WTC11 (cell line): ENCODE measurements around the gene FOXN3. TPM values are rescaled to one million over a fixed set of nuclear protein-coding genes. Genes with fewer than 3 reads are reported as not detected.

Experiments
- ATAC-seq: fragments of 200-7000 bp; cut with Tn5 transposase; 2 replicates; pipeline ENCODE4 v1.10.0; 2021; ENCODE audit warnings: mild to moderate bottlenecking, moderate library complexity
- CTCF ChIA-PET: fragments of 300-600 bp; sonication (Branson Sonifier 250); formaldehyde crosslinking; loops from one replicate; lab custom pipeline; 2021; ENCODE audit warnings: antibody characterized with exemption; lab: Charles Lee
- POLR2A ChIA-PET: fragments of 350-600 bp; sonication (Branson Sonifier 250); formaldehyde crosslinking; loops from one replicate; lab custom pipeline; 2021; ENCODE audit warnings: antibody characterized with exemption; lab: Charles Lee
- DNase-seq: peaks from one replicate; pipeline ENCODE4 v3.0.0; 2021; ENCODE audit warnings: low spot score
- H3K27ac Mint-ChIP-seq: 2 replicates; pipeline ENCODE4 v1.8.0; 2021; ENCODE audit warnings: mixed read lengths
- H3K27me3 Mint-ChIP-seq: 2 replicates; pipeline ENCODE4 v1.8.0; 2021; ENCODE audit warnings: low read depth, mild to moderate bottlenecking, moderate library complexity, mixed read lengths
- H3K36me3 Mint-ChIP-seq: 2 replicates; pipeline ENCODE4 v1.8.0; 2021; ENCODE audit warnings: mixed read lengths
- H3K4me1 Mint-ChIP-seq: 2 replicates; pipeline ENCODE4 v1.8.0; 2022; ENCODE audit warnings: mixed read lengths
- H3K4me3 Mint-ChIP-seq: 2 replicates; pipeline ENCODE4 v1.8.0; 2021; ENCODE audit warnings: mild to moderate bottlenecking, moderate library complexity, mixed read lengths
- H3K9me3 Mint-ChIP-seq: 2 replicates; pipeline ENCODE4 v1.8.0; 2021; ENCODE audit warnings: mixed read lengths
- ATF1 ChIP-seq: sonication (generic); formaldehyde crosslinking; IDR thresholded peaks from 2 replicates; pipeline ENCODE4 v1.8.1; 2023; ENCODE audit warnings: mild to moderate bottlenecking, moderate library complexity, missing genetic modification reagents
- FOXP4 ChIP-seq: sonication (generic); formaldehyde crosslinking; IDR thresholded peaks from 2 replicates; pipeline ENCODE4 v1.8.0; 2022; ENCODE audit warnings: mild to moderate bottlenecking, missing genetic modification reagents
- NFATC4 ChIP-seq: fragments of 250-450 bp; sonication (Bioruptor Pico); IDR thresholded peaks from 2 replicates; pipeline ENCODE4 v1.9.0; 2021; ENCODE audit warnings: mild to moderate bottlenecking
- NFE2L1 ChIP-seq: sonication (generic); formaldehyde crosslinking; IDR thresholded peaks from 2 replicates; pipeline ENCODE4 v1.8.1; 2023; ENCODE audit warnings: missing genetic modification reagents
- NR1H2 ChIP-seq: sonication (generic); formaldehyde crosslinking; IDR thresholded peaks from 2 replicates; pipeline ENCODE4 v1.9.0; 2021; ENCODE audit warnings: mild to moderate bottlenecking, moderate library complexity, missing genetic modification reagents
- NR3C1 ChIP-seq: sonication (generic); formaldehyde crosslinking; conservative IDR thresholded peaks from 2 replicates; pipeline ENCODE4 v1.8.1; 2023; ENCODE audit warnings: low read depth, mild to moderate bottlenecking, missing genetic modification reagents
- OVOL2 ChIP-seq: fragments of 250-450 bp; sonication (Bioruptor Pico); IDR thresholded peaks from 2 replicates; pipeline ENCODE4 v1.9.0; 2021; ENCODE audit warnings: mild to moderate bottlenecking, borderline replicate concordance
- TEAD1 ChIP-seq: sonication (generic); formaldehyde crosslinking; IDR thresholded peaks from 2 replicates; pipeline ENCODE4 v1.8.0; 2022; ENCODE audit warnings: mild to moderate bottlenecking, missing genetic modification reagents
- TEAD4 ChIP-seq: sonication (generic); formaldehyde crosslinking; IDR thresholded peaks from 2 replicates; pipeline ENCODE4 v1.8.0; 2022; ENCODE audit warnings: mild to moderate bottlenecking, missing genetic modification reagents
- TP53 ChIP-seq: sonication (generic); formaldehyde crosslinking; IDR thresholded peaks from 2 replicates; pipeline ENCODE4 v1.8.1; 2023; ENCODE audit warnings: mild to moderate bottlenecking, missing genetic modification reagents
- ZNF263 ChIP-seq: sonication (generic); formaldehyde crosslinking; IDR thresholded peaks from 2 replicates; pipeline ENCODE4 v1.8.1; 2022; ENCODE audit warnings: low read depth, mild to moderate bottlenecking, moderate library complexity, missing genetic modification reagents
- ZNF317 ChIP-seq: sonication (generic); formaldehyde crosslinking; IDR thresholded peaks from 2 replicates; pipeline ENCODE4 v1.8.1; 2023; ENCODE audit warnings: low read depth, mild to moderate bottlenecking, moderate library complexity, missing genetic modification reagents, borderline replicate concordance
- ZNF532 ChIP-seq: fragments of 250-450 bp; sonication (Bioruptor Pico); IDR thresholded peaks from 2 replicates; pipeline ENCODE4 v1.9.0; 2021; ENCODE audit warnings: mild to moderate bottlenecking, borderline replicate concordance
- total RNA-seq: library from RNA; stranded (reverse); gene quantifications from 3 replicates; pipeline ENCODE4 v1.2.3, GENCODE V29; 2021
- TF ChIP-seq, protein P1 (sequence below): sonication (generic); formaldehyde crosslinking; IDR thresholded peaks from 2 replicates; pipeline ENCODE4 v1.8.1; 2023; ENCODE audit warnings: mild to moderate bottlenecking, moderate library complexity, missing genetic modification reagents
- TF ChIP-seq, protein P2 (sequence below): sonication (generic); formaldehyde crosslinking; conservative IDR thresholded peaks from 2 replicates; pipeline ENCODE4 v1.8.1; 2022; ENCODE audit warnings: mild to moderate bottlenecking, missing genetic modification reagents
- TF ChIP-seq, protein P3 (sequence below): fragments of 200-600 bp; IDR thresholded peaks from 2 replicates; pipeline ENCODE4 v1.8.0; 2022; ENCODE audit warnings: antibody characterized with exemption
- TF ChIP-seq, protein P4 (sequence below): fragments of 250-450 bp; sonication (Bioruptor Pico); IDR thresholded peaks from 2 replicates; pipeline ENCODE4 v1.9.0; 2021; ENCODE audit warnings: moderate library complexity, mild to moderate bottlenecking, inconsistent platforms, borderline replicate concordance
- TF ChIP-seq, protein P5 (sequence below): sonication (generic); formaldehyde crosslinking; conservative IDR thresholded peaks from 2 replicates; pipeline ENCODE4 v1.8.1; 2023; ENCODE audit warnings: mild to moderate bottlenecking, low read depth, missing genetic modification reagents, moderate library complexity

Gene FOXN3
- total RNA-seq, 1 experiment from 2014 or later: 170 TPM

- TF ChIP-seq, protein P1, sequence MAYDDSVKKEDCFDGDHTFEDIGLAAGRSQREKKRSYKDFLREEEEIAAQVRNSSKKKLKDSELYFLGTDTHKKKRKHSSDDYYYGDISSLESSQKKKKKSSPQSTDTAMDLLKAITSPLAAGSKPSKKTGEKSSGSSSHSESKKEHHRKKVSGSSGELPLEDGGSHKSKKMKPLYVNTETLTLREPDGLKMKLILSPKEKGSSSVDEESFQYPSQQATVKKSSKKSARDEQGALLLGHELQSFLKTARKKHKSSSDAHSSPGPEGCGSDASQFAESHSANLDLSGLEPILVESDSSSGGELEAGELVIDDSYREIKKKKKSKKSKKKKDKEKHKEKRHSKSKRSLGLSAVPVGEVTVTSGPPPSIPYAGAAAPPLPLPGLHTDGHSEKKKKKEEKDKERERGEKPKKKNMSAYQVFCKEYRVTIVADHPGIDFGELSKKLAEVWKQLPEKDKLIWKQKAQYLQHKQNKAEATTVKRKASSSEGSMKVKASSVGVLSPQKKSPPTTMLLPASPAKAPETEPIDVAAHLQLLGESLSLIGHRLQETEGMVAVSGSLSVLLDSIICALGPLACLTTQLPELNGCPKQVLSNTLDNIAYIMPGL: no peak
- TF ChIP-seq, protein P2, sequence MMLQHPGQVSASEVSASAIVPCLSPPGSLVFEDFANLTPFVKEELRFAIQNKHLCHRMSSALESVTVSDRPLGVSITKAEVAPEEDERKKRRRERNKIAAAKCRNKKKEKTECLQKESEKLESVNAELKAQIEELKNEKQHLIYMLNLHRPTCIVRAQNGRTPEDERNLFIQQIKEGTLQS (CRISPR knock-in tag): no peak
- TF ChIP-seq NR1H2 (CRISPR knock-in tag): no peak
- TF ChIP-seq NFATC4: no peak
- TF ChIP-seq ZNF263 (CRISPR knock-in tag): no peak
Observed at GRCh38 chr14:89282191-89282590, 134.8 kb downstream of the FOXN3 start (continued).

- no peak overlapping the region for H3K4me3 Mint-ChIP-seq
- CTCF ChIA-PET: no interaction called here
- DNase-seq (no peak), ATAC-seq (no peak)
- H3K36me3 Mint-ChIP-seq: peaks cover 19% of the 10 kb centered on the region
- no peak for TF ChIP-seq NR3C1 (CRISPR knock-in tag)
- TF ChIP-seq, protein P3, sequence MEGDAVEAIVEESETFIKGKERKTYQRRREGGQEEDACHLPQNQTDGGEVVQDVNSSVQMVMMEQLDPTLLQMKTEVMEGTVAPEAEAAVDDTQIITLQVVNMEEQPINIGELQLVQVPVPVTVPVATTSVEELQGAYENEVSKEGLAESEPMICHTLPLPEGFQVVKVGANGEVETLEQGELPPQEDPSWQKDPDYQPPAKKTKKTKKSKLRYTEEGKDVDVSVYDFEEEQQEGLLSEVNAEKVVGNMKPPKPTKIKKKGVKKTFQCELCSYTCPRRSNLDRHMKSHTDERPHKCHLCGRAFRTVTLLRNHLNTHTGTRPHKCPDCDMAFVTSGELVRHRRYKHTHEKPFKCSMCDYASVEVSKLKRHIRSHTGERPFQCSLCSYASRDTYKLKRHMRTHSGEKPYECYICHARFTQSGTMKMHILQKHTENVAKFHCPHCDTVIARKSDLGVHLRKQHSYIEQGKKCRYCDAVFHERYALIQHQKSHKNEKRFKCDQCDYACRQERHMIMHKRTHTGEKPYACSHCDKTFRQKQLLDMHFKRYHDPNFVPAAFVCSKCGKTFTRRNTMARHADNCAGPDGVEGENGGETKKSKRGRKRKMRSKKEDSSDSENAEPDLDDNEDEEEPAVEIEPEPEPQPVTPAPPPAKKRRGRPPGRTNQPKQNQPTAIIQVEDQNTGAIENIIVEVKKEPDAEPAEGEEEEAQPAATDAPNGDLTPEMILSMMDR: no peak
- no peak for TF ChIP-seq FOXP4 (CRISPR knock-in tag)
- no peak for TF ChIP-seq ZNF317
- TF ChIP-seq, protein P4, sequence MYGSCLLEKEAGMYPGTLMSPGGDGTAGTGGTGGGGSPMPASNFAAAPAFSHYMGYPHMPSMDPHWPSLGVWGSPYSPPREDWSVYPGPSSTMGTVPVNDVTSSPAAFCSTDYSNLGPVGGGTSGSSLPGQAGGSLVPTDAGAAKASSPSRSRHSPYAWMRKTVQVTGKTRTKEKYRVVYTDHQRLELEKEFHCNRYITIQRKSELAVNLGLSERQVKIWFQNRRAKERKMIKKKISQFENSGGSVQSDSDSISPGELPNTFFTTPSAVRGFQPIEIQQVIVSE (CRISPR knock-in tag): no peak
- no peak for TF ChIP-seq TEAD1 (CRISPR knock-in tag)
- TF ChIP-seq NFE2L1 (CRISPR knock-in tag): no peak
- no peak for TF ChIP-seq ZNF263 (CRISPR knock-in tag)
- TF ChIP-seq, protein P5, sequence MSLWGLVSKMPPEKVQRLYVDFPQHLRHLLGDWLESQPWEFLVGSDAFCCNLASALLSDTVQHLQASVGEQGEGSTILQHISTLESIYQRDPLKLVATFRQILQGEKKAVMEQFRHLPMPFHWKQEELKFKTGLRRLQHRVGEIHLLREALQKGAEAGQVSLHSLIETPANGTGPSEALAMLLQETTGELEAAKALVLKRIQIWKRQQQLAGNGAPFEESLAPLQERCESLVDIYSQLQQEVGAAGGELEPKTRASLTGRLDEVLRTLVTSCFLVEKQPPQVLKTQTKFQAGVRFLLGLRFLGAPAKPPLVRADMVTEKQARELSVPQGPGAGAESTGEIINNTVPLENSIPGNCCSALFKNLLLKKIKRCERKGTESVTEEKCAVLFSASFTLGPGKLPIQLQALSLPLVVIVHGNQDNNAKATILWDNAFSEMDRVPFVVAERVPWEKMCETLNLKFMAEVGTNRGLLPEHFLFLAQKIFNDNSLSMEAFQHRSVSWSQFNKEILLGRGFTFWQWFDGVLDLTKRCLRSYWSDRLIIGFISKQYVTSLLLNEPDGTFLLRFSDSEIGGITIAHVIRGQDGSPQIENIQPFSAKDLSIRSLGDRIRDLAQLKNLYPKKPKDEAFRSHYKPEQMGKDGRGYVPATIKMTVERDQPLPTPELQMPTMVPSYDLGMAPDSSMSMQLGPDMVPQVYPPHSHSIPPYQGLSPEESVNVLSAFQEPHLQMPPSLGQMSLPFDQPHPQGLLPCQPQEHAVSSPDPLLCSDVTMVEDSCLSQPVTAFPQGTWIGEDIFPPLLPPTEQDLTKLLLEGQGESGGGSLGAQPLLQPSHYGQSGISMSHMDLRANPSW: no peak
- TF ChIP-seq TEAD4 (CRISPR knock-in tag): no peak
- no peak for TF ChIP-seq ZNF532 (CRISPR knock-in tag)
- no peak for TF ChIP-seq TP53 (CRISPR knock-in tag)
- no peak for TF ChIP-seq ATF1
- no peak for TF ChIP-seq OVOL2
- peak overlapping the region; percentile 35; the same call in 1 of the 2 replicates for H3K27ac Mint-ChIP-seq
- no peaks in the 10 kb centered on the region for H3K9me3 Mint-ChIP-seq
- peaks cover 85% of the 10 kb centered on the region for H3K4me1 Mint-ChIP-seq
- H3K27me3 Mint-ChIP-seq: no peaks in the 10 kb centered on the region
- POLR2A ChIA-PET: interaction anchor here (0.7 kb wide), 1 partner anchor 55 kb away, joined by 3 read pairs; no protein-coding TSS in a partner anchor
Observed at GRCh38 chr14:89280600-89280999, 136.4 kb downstream of the FOXN3 start.
